GM21825 (cell line): ENCODE measurements around the gene MVB12A.
A peak's percentile ranks its signal among the peaks of the same experiment; 100 is the strongest.

Experiments used
- ATAC-seq: cut with Tn5 transposase; IDR thresholded peaks from one replicate; pipeline ENCODE4 v1.9.1; 2021; ENCODE audit warnings: mild to moderate bottlenecking, moderate library complexity; ENCODE audit not compliant: unreplicated experiment

Gene MVB12A

DNA sequence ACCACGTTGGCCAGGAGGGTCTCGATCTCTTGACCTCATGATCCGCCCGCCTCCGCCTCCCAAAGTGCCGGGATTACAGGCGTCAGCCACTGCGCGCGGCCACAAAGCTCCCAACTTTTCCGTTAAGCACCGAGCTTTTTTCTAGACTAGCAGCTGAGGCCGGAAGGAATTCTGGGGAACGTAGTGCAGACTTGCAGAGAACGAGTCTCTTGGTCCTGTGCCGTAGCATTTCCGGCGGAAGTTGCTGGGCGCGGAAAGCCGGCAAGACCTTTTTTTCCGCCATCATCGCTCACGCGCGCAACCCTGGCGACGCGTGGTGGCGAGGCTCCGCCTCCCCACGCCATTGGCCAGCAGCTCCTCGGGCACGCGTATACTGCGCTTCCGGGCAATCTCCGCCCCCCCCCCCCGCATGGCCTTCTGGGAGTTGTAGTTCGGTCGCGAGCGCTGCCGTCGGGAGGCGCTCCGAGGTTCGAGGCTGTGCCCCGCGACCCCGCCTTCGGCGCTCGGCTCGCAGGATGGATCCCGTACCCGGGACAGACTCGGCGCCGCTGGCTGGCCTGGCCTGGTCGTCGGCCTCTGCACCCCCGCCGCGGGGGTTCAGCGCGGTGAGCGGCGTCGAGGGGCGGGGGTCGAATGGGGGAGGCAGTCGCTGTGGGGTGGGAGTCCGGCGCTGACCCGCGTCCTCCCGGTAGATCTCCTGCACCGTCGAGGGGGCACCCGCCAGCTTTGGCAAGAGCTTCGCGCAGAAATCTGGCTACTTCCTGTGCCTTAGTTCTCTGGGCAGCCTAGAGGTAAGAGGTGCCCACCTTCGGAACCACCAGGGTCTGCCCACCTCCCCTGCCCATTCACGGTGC is at the start of gene MVB12A:
Gene MVB12A (plus strand): TSS at position 427 of the 854 bp plus-strand sequence. CDS start 89 bp downstream, at position 516.
- peak; percentile 85 for ATAC-seq

GRCh38 chr19:17376935-17377600 is 42.8 kb upstream of the MVB12A start, which contains the start of gene PLVAP:
PLVAP (minus strand) TSS chr19:17377342; CDS start chr19:17377288, 54 bp downstream.
- ATAC-seq: no peak

DNA sequence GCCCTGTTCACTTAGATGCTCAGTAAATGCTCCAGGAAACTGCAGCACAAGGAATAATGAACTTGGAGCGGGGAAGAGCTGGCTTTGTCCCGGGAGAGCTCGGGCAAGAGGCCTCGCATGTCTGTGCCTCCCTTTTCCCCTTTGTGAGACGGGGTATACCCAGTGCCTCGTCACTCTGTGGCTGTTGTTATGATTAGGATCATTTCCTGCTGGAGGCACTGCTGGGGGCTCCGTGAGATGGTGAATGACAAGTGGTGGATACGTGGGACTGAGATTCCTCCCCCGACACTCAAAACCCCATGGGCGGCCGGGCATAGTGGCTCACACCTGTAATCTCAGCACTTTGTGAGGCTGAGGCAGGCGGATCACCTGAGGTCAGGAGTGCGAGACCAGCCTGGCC is 41.6 kb upstream of the MVB12A start:
- no peak for ATAC-seq

GRCh38 chr19:17379221-17379631 is 40.6 kb upstream of the MVB12A start:
- no peak for ATAC-seq

DNA sequence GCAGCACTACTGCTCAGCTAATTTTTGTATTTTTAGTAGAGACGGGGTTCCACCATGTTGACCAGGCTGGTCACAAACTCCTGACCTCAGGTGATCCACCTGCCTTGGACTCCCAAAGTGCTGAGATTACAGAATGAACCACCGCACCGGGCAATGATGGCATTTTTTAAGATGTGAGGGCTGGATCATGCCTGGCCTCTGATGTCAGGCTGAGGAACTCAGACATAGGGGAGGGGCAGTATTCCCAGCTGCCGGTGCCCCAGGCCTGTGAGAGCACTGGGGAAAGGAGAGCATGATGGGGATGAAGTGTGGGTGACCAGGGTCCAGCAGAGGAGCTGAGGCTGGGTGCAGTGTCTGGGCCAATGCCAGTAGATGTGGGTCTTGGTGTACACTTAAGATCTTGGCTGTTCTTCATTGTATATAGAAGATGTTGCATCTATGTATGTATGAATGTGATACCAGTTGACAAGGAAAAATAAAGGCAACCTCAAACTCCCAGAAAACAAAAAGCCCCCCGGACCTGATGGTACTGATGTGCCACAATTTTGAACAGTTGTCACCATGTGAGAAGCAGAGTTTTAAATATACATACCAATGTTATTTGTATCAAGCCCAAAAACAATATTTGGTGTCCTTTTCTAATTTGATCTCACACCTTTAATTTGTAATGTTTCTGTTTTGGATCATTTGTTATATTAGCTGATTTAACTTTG is 39.3 kb upstream of the MVB12A start:
- ATAC-seq: no peak

- ATAC-seq: no peak
Measured at GRCh38 chr19:17385878-17386611, 33.8 kb upstream of the MVB12A start.

DNA sequence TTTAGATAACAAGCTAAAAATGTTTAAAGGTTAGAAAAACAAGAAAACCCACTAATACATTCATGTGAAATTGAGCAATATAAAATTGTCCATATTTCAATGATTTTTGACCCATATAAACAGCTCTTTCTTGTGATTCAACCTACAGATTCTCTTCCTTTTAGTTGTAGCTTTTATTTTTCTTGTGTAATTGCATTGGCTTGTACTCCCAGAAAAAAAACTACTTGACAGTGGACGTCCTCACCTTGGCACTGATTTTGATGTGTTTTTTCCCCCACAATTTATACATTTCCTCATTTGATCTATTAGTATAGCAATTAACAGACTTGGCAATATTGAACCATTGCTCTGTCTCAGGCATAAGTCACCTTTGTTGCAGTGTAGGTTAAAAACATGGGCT is 30.6 kb upstream of the MVB12A start:
- ATAC-seq: no peak

DNA sequence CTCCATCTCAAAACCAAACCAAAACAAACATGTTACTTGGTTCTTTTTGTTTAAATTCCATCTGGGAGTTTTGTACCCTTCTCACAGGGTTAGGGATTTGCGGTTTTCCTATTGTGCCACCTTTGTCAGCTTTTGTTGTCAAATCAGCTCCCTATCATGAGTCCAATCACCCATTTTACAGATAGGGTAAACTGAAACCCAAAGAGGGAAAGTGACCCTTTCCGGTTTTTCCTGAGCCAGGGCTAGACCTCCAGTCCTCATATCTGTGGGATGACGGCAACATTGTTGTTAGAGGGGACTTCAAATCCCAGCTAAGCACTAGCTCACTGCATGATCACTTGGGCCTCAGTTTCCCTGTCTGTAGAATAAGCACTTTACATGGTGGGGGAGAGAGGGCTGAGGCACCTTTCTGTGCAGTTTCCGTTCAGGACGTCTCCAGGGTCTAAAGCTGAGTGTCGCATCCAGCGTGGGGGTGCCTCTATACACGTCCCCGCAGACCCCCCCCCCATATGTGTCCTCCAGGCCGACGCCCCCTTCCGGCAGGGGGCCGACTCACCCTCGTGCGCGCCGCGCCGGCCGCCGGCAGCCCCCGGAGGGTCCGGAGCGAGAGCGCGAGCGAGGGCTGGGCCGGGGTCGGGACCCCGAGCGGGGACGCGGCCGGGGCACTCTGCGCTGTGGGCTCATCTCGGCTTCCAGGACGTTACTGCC is 29.7 kb upstream of the MVB12A start:
- no peak for ATAC-seq

GRCh38 chr19:17390665-17391370 is 29.0 kb upstream of the MVB12A start:
- peak; percentile 88 for ATAC-seq

- ATAC-seq: no peak
Measured at GRCh38 chr19:17391371-17392151, 28.3 kb upstream of the MVB12A start.

DNA sequence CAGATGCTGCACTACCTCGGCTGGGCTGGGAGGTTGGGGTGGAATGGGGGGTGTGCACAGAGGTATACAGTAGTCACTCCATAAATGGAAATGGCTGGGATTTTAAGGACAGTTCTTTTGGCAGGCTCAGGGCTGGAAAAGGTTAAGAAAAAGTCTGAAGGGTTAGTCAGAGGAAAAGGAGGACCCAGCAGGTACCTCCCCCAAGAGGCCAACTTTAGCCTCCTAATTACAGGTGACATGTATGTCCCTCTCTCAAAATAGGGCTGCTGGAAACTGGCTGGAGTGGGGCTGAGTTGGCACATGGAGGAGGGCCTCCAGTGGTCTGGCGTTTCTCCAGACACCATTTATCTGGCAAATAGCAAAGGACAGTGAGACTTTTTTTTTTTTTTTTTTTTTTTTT is 26.8 kb upstream of the MVB12A start:
- ATAC-seq: no peak

DNA sequence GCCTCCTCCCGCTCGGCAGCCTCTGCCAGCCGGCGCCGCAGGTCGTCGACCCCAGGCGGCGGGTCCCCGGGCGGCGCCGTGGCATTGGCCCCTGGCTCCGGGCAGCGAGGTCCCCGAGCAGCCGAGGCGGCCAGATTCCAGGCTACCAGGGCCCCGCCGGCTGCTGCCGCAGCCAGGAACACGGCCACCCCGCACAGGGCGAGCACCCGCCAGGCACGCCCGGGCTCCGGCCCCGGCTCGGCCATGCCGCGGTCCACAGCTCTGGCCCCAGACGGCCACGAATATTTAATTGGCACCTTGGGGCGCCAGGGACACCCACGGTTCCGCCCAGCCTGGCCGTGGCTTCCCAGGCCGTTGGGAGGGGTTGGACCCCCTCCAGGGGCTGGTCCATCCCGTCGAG is 25.9 kb upstream of the MVB12A start, which contains the start of gene CCDC194:
Gene CCDC194 (minus strand): TSS at position 283 of the 400 bp plus-strand sequence. CDS start 38 bp downstream, at position 245.
- no peak for ATAC-seq

DNA sequence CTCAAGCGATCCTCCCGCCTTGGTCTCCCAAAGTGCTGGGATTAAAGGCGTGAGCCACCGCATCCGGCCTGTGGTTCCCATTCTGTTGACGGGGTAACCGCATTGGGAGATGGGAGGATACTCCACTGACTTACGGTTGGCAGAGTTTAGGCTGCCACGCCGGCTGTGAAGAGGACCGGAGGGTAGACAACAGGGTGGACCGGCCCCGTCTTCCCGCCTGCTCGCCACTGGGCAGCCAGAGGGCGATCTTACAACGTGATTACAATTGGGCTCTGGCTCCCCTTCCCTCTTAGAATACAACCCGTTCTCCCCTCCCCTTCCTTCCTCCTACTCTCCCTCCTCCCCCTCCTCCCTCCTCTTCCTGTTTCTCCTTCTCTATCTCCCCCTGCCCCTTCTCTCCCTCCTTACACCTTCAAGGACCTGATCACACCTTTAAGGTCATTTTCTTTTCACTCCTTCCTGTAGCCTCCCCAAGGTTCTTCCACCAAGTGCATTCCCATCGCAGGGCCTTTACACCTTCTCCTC is 24.9 kb upstream of the MVB12A start:
- no peak for ATAC-seq

GRCh38 chr19:17398902-17399527 is 20.8 kb upstream of the MVB12A start:
- no peak for ATAC-seq

DNA sequence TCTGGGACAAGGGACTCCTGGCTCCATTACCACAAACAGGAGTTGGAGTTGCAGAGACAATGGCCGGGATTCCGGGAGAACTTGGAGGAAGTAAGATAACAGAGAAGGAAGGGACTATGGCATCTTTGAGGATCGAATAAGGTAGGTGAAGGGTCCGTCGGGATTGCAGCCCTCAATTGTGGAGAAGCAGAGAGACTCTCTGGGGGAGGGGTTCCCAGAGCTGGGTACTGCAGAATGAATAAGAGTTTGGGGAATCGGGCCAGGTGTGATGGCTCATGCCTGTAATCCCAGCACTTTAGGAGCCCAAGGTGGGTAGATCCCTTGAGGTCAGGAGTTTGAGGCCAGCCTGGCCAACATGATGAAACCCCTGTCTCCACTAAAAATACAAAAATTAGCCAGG is 18.2 kb upstream of the MVB12A start:
- ATAC-seq: no peak

DNA sequence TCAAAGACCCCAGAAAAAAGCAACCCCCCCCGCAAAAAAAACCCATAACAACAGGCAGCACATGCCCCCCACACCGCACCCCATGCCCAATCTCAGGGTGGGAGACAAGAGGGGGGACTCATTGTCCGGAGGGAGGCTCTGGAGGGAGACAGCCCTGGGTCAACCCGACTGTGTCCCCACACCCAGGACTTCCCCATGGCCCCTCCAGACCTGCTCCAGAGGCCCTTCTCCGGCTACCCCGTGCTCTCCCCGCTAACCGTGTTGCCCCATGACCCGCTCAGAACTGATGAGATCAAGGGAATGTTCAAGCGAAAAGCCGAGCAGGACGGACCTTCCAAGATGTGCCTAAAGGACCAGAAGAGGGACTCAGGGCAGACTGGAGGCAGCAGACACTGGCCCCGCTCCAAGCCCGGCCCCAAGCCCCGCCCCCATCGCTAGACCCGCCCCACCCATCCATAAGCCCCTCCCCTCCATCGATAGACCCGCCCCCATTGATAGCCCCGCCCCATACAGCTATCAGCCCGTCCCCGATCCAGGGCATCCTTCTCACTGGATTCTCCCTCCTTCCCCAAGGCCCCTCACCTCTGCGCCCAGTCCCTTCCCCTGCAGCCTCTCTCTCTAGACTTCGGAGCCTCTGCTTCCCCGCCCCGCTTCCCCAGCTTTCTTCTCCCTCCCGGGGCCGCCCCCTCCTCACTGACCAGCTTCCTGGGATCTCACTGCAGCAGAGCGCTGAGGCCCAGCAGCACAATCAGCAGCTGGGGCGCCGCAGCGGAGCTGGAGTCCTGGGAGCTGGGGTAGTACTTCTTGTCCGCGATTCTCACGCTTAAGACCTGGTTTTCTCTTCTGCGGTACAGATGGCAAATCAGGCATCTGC is 16.6 kb upstream of the MVB12A start:
- no peak for ATAC-seq

- no peak for ATAC-seq
Measured at GRCh38 chr19:17404015-17404414, 15.8 kb upstream of the MVB12A start.
